ENCODE measurements around the gene DYNLT1. TPM values are rescaled to one million over a fixed set of nuclear protein-coding genes. Genes with fewer than 3 reads are reported as not detected.
"Not testable (repeated sequence)": the region's sequence is repeated elsewhere in the genome, so short reads cannot be mapped to it uniquely, and the experiment has no call there.

DYNLT1 gene
- total RNA-seq, 6 experiments from 2014 or later = 163 to 185 (median 170) TPM

- Mint-ChIP-seq H3K27me3 (ENCODE audit: insufficient read depth) (no peaks in the 10 kb centered on the region), H3K36me3 (ENCODE audit: low read depth) (peaks cover 28% of the 10 kb centered on the region; the same call in 1 of the 2 replicates), H3K4me1 (ENCODE audit: low read depth) (peaks cover 5% of the 10 kb centered on the region; the same call in 1 of the 2 replicates), H3K9me3 (no peaks in the 10 kb centered on the region), H3K4me3 (no peak overlapping the region), H3K27ac (no peak overlapping the region)
- TF ChIP-seq, protein P1, sequence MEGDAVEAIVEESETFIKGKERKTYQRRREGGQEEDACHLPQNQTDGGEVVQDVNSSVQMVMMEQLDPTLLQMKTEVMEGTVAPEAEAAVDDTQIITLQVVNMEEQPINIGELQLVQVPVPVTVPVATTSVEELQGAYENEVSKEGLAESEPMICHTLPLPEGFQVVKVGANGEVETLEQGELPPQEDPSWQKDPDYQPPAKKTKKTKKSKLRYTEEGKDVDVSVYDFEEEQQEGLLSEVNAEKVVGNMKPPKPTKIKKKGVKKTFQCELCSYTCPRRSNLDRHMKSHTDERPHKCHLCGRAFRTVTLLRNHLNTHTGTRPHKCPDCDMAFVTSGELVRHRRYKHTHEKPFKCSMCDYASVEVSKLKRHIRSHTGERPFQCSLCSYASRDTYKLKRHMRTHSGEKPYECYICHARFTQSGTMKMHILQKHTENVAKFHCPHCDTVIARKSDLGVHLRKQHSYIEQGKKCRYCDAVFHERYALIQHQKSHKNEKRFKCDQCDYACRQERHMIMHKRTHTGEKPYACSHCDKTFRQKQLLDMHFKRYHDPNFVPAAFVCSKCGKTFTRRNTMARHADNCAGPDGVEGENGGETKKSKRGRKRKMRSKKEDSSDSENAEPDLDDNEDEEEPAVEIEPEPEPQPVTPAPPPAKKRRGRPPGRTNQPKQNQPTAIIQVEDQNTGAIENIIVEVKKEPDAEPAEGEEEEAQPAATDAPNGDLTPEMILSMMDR (IDR thresholded peaks at IDR 0.05) = no peak
- no peak for DNase-seq
Measured at GRCh38 chr6:158620963-158621693, 23.4 kb downstream of the DYNLT1 start.

DNA sequence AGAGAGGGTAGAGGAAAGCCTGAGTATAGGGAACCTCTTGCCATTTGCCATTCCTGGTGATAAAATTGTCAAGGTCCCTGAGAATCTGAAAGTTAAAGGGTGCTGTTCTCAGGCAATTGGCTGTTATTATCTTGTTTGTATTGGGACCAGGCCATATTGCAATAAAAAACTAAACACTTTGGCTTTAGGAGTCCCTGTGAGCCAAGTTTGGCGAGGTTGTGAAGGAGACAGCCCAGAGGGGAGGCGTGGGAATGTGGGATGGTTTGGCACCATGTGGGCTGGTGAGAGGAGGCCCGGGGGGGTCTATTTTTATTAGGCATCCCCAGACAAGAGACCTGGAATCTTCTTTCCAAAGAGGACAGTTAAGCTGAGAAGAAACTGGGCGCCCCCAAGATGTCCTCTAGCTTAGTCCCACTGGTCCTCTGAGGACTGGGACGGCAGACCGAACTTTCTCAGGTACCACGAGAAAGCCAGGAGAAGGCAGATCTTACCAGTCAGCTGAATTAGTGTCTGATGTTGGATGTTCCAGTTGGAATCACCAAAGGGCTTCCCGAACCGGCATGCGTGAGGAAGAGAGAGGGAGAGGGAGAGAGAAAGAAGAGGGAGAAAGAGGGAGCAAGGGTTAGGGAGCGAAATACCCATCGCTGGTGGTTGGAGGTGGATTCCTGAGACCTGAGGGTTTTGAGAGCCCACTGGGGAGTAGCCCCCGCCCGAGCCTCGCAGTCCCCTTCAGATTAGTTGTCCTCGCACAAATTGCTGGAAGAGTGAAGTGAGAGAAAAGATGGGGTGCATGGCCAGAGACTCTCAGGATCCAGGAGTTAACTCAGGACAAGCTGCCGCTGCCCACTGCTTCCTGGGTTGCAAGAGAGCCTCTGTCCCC, 24.4 kb downstream of the DYNLT1 start:
- peaks cover 5% of the 10 kb centered on the region; the same call in 1 of the 2 replicates for H3K4me1 Mint-ChIP-seq (ENCODE audit: low read depth)
- H3K9me3 Mint-ChIP-seq = 0 out of 2 replicates have a peak, but pooled peaks cover 2% of the 10 kb centered on the region
- no peak for DNase-seq
- no peaks in the 10 kb centered on the region for H3K27me3 Mint-ChIP-seq (ENCODE audit: insufficient read depth)
- peaks cover 30% of the 10 kb centered on the region for H3K36me3 Mint-ChIP-seq (ENCODE audit: low read depth)
- TF ChIP-seq, protein P1 (IDR thresholded peaks at IDR 0.05) = no peak
- no peak overlapping the region for H3K4me3 Mint-ChIP-seq
- H3K27ac Mint-ChIP-seq = no peak overlapping the region

- H3K27ac Mint-ChIP-seq; H3K4me1 Mint-ChIP-seq (ENCODE audit: low read depth); H3K9me3 Mint-ChIP-seq; H3K27me3 Mint-ChIP-seq (ENCODE audit: insufficient read depth); DNase-seq; H3K4me3 Mint-ChIP-seq: not testable (repeated sequence)
- H3K36me3 Mint-ChIP-seq (ENCODE audit: low read depth) = peaks cover 38% of the 10 kb centered on the region
Measured at GRCh38 chr6:158618289-158618688, 26.3 kb downstream of the DYNLT1 start.

DNA sequence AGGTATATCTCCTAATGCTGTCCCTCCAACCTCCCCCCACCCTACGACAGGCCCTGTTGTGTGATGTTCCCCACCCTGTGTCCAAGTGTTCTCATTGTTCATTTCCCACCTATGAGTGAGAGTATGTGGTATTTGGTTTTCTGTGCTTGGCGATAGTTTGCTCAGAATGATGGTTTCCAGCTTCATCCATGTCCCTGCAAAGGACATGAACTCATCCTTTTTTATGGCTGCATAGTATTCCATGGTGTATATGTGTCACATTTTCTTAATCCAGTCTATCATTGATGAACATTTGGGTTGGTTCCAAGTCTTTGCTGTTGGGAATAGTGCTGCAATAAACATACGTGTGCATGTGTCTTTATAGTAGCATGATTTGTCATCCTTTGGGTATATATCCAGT, 29.9 kb downstream of the DYNLT1 start:
- peaks cover 44% of the 10 kb centered on the region for H3K36me3 Mint-ChIP-seq (ENCODE audit: low read depth)
- not testable (repeated sequence) for DNase-seq; H3K27ac Mint-ChIP-seq; H3K4me3 Mint-ChIP-seq; H3K27me3 Mint-ChIP-seq (ENCODE audit: insufficient read depth); H3K9me3 Mint-ChIP-seq; H3K4me1 Mint-ChIP-seq (ENCODE audit: low read depth)

GRCh38 chr6:158611541-158612370, 32.8 kb downstream of the DYNLT1 start:
- TF ChIP-seq, protein P1 (IDR thresholded peaks at IDR 0.05) = no peak
- Mint-ChIP-seq H3K27ac (no peak overlapping the region), H3K36me3 (ENCODE audit: low read depth) (peaks cover 43% of the 10 kb centered on the region), H3K9me3 (peaks cover 9% of the 10 kb centered on the region; the same call in 1 of the 2 replicates), H3K4me3 (no peak overlapping the region), H3K27me3 (ENCODE audit: insufficient read depth) (no peaks in the 10 kb centered on the region), H3K4me1 (ENCODE audit: low read depth) (0 out of 2 replicates have a peak, but pooled peaks cover 8% of the 10 kb centered on the region)
- no peak for DNase-seq

- no peak overlapping the region for H3K27ac Mint-ChIP-seq
Measured at GRCh38 chr6:158611039-158611438, 33.5 kb downstream of the DYNLT1 start.

More at GRCh38 chr6:158611039-158611438, 33.5 kb downstream of the DYNLT1 start:
- Mint-ChIP-seq H3K36me3 (ENCODE audit: low read depth) (peaks cover 38% of the 10 kb centered on the region), H3K27me3 (ENCODE audit: insufficient read depth) (no peaks in the 10 kb centered on the region), H3K4me3 (no peak overlapping the region), H3K9me3 (peaks cover 9% of the 10 kb centered on the region; the same call in 1 of the 2 replicates), H3K4me1 (ENCODE audit: low read depth) (0 out of 2 replicates have a peak, but pooled peaks cover 8% of the 10 kb centered on the region)
- TF ChIP-seq, protein P1 (IDR thresholded peaks at IDR 0.05) = no peak
- no peak for DNase-seq
